Left renal cortex interstitium (tissue), 4 donors: ENCODE data around the gene LYPD6. TPM values are rescaled to one million over a fixed set of nuclear protein-coding genes. Genes with fewer than 3 reads are reported as not detected.
"Not testable (repeated sequence)": the region's sequence is repeated elsewhere in the genome, so short reads cannot be mapped to it uniquely, and the experiment has no call there.

Experiments
- DNase-seq, 4 donors: peaks; one replicate each; pipeline ENCODE4 v3.0.0-alpha.2; 2013; ENCODE audit warnings: low read depth in 4 of 4, low spot score in 2 of 4, missing footprints in 1 of 4
- polyA plus RNA-seq, 4 donors: library from polyadenylated mRNA; unstranded; fragments of 120-200 nt; gene quantifications; one replicate each; pipeline ENCODE4 v1.2.1, GENCODE V29; 2013; ENCODE audit not compliant: insufficient read length in 4 of 4

Gene LYPD6
- polyA plus RNA-seq, 4 donors: 15.9 to 20.5 (median 17.5) TPM

DNA sequence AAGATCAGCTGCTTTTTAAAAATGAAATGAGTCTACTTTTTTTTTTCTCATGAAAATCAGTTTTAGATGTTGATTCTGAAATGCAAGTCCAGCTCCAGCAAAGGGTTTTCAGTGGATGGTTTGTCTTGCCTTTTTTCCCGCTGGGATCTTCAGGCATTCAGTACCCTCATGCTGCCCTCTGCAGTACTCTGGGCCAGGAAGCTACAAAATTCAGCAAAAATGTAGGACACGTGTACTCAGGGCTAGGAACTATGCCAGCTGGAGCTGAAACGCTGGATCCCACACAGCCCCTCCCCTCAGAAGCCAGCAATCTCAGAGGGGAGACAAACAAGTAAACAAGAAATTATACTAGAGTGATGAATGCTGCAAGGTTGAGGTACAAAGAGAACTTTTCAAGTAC is 159.9 kb downstream of the LYPD6 start:
- DNase-seq: no peak

DNA sequence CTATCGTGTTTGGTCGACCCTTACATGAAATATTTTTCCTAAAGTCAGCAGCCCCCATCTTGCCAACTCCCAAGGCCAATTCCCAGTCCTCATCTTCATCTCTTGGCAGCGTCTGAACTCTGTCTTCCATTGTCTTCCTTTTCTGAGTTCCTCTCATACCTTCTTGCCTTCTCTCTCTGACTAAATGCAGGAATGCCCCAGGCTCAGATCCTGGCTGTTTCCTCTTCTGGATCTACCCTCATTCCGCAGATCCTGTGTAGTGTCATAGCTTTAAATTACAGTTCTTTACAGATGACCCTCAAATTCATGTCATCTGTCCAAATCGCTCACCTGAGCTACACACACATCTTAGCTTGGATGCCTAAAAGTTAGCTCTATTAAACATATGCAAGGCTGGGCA is 162.5 kb downstream of the LYPD6 start:
- DNase-seq: no peak

DNA sequence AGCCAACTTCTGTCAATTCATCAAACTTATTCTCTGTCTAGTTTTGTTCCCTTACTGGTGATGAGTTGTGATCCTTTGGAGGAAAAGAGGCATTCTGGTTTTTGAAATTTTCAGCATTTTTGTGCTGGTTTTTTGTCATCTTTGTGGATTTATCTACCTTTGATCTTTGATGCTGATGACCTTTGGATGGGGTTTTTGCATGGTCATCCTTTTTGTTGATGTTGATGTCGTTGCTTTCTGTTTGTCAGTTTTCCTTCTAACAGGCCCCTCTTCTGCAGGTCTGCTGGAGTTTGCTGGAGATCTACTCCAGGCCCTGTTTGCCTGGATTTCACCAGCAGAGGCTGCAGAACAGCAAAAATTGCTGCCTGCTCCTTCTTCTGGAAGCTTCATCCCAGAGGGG is 168.8 kb downstream of the LYPD6 start:
- not testable (repeated sequence) for DNase-seq

DNA sequence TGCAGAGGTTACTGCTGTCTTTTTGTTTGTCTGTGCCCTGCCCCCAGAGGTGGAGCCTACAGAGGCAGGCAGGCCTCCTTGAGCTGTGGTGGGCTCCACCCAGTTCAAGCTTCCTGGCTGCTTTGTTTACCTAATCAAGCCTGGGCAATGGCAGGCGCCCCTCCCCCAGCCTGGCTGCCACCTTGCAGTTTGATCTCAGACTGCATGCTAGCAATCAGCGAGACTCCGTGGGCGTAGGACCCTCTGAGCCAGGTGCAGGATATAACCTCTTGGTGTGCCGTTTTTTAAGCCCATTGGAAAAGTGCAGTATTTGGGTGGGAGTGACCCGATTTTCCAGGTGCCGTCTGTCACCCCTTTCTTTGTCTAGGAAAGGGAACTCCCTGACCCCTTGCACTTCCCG is 176.4 kb downstream of the LYPD6 start:
- DNase-seq: not testable (repeated sequence)

DNA sequence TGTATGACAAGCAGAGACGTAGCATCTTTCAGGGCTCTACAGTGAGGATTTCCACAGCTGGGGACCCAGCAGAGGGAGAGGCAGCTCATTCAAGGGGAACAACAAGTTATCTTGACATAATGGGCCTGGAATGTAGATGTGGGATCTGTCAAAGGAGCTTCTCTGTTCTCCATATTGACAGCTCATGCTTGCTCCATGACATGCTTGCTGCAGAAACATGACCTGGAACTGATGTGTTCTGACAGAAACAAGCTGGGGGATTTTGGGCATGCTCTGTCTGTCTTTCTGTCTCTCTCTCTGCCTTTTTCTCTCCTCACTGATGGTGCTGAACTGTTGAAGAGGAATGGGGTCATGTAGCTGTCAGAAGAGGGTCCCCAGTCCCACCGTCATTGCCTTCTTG is 177.6 kb downstream of the LYPD6 start:
- DNase-seq: no peak

GRCh38 chr2:149513461-149513860 is 183.1 kb downstream of the LYPD6 start:
- no peak for DNase-seq
